ENCODE measurements around the gene AFAP1. TPM values are rescaled to one million over a fixed set of nuclear protein-coding genes. Genes with fewer than 3 reads are reported as not detected.

AFAP1 gene
- total RNA-seq, 1 donor from 2014 or later, result 31.9 TPM

DNA sequence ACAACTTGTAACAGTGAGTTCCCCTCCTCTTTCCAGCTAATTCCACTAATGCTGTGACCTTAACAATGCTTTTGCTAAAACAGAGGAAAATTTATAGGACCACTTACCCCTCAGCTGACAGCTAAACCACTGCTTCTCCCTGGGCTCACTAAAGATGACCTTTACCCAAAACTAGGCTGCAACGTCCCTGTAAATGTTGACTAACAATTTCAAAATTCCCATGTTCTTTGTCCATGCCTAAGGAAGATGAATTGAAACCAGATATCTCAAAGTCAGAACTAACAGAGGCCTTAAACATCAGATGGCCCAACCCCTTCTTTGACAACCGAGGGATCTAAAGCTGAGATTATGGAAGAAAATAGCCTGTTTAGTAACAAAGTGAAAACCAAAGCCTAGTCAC lies 32.5 kb downstream of the AFAP1 start:
- H3K27ac Mint-ChIP-seq, result peak overlapping the region; percentile 21
- H3K9me3 Mint-ChIP-seq (ENCODE audit: low read depth), result no peaks in the 10 kb centered on the region
- no peak overlapping the region for H3K4me3 Mint-ChIP-seq (ENCODE audit: low read depth)
- no peak for DNase-seq (ENCODE audit: low spot score, unreplicated experiment)
- H3K27me3 Mint-ChIP-seq, result no peaks in the 10 kb centered on the region
- H3K36me3 Mint-ChIP-seq (ENCODE audit: insufficient read depth), result no peaks in the 10 kb centered on the region
- peaks cover 34% of the 10 kb centered on the region for H3K4me1 Mint-ChIP-seq (ENCODE audit: low read depth)
- TF ChIP-seq CTCF (IDR thresholded peaks at IDR 0.05; ENCODE audit: unreplicated experiment), result no peak

DNA sequence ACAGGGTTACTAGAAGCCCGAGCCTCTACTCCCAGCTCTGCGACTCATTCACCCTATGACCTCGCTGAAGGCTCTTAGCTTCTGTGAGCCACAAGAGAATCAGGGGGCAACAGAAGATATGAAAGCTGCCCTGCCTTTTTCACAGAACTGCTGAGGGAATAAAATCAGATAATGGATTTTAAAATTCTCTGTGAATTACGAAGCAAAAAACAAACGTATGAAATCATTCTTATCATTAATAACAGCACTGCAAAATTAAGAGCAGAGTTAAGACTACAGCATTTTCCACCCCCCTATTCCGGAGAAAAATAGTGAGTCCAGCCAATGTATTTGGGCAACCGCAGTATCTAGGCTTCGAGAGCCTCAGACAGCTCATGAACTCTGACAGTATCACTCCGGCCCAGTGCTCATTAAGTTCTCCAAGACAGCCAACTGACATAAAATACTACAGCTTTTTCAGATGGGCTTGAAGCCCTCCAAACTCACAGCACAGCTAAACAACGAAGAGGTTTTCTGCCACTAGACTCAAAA lies 33.4 kb downstream of the AFAP1 start:
- Mint-ChIP-seq H3K27me3 (no peaks in the 10 kb centered on the region), H3K36me3 (ENCODE audit: insufficient read depth) (no peaks in the 10 kb centered on the region), H3K27ac (peak overlapping the region; percentile 71), H3K9me3 (ENCODE audit: low read depth) (no peaks in the 10 kb centered on the region), H3K4me3 (ENCODE audit: low read depth) (no peak overlapping the region), H3K4me1 (ENCODE audit: low read depth) (peaks cover 30% of the 10 kb centered on the region)
- TF ChIP-seq CTCF (IDR thresholded peaks at IDR 0.05; ENCODE audit: unreplicated experiment), result no peak
- DNase-seq (ENCODE audit: low spot score, unreplicated experiment), result no peak

DNA sequence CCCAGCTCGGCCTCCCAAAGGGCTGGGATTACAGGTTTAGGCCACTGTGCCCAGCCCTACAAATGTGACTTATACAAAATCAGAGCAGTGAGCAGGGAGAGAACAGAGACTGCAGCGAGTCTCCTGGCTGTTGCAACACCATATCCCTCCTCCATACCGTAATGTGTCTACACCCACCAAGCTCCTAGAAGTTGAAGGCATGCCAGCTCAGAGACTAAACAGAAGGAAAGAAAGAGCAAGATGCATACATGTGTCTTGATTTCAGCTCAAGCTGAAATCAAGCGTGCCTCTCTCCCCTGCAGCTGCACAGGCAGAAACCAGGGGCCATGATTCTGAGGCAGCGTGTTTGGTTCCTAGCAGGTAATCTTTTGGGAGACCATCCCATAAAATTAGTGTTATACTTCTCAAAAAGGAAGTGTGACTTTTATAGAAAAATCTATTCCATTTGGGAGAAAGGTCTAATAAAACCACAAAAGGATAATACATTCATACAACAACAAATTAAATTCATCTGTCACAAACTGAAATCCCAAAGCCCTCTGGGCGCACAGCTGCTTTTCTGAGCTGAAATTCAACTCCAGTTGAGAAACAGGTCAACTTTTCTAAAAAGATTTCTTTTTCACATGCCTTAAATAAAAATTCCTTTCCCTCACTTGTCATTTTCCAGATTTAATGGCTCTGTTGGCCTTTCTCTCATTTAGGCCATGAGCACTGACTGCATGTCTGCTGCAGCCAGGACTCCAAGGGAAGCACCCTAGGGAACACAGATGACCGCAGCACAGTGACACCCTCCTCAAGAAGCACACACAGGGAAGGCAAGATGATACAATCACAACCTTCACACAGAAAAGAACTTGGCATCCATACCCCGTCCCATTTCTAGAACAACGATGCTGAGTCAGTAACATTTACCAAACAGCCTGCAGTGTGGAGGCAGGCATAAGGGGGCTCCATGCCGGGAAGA lies 34.4 kb downstream of the AFAP1 start:
- Mint-ChIP-seq H3K27me3 (no peaks in the 10 kb centered on the region), H3K9me3 (ENCODE audit: low read depth) (no peaks in the 10 kb centered on the region), H3K27ac (peak overlapping the region; percentile 85), H3K36me3 (ENCODE audit: insufficient read depth) (no peaks in the 10 kb centered on the region), H3K4me1 (ENCODE audit: low read depth) (peaks cover 24% of the 10 kb centered on the region), H3K4me3 (ENCODE audit: low read depth) (no peak overlapping the region)
- no peak for TF ChIP-seq CTCF (IDR thresholded peaks at IDR 0.05; ENCODE audit: unreplicated experiment)
- DNase-seq (ENCODE audit: low spot score, unreplicated experiment), result no peak

DNA sequence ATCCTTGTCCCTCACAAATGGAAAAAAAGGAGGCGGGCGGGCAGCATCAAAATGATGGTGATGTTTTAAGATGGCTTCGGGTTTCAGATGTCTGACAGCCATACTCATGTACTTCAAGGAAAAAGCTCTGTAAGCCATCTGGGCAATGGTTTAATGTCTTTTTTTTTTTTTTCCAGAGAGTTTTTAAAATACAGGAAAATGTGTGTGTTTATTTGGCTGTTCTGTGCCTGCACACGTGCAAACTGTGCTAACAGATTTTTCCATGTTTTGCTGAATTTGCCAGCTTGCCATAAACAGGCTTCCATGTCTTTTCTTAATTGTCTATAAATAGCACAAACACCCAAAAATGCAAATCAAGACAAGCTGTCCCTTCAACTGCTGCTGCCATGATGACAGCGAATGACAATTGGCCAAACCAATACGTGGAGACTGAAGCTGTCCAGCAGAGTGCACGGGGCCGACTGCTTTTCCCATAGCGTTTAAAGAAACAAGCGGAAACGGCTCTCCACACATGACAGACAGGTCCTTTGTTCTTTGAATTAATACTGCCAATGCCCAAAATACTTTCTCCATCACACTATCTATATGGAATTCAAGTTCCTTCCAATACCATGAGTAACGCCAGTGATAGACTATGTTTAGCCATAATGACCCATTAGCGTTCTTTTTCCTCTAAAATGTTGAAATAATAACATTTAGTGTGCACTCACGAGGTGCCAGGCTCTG lies 35.7 kb downstream of the AFAP1 start:
- no peak for DNase-seq (ENCODE audit: low spot score, unreplicated experiment)
- Mint-ChIP-seq H3K27ac (peak overlapping the region; percentile 7), H3K9me3 (ENCODE audit: low read depth) (no peaks in the 10 kb centered on the region), H3K36me3 (ENCODE audit: insufficient read depth) (no peaks in the 10 kb centered on the region), H3K27me3 (no peaks in the 10 kb centered on the region), H3K4me1 (ENCODE audit: low read depth) (peaks cover 30% of the 10 kb centered on the region), H3K4me3 (ENCODE audit: low read depth) (no peak overlapping the region)
- no peak for TF ChIP-seq CTCF (IDR thresholded peaks at IDR 0.05; ENCODE audit: unreplicated experiment)

- Mint-ChIP-seq H3K27me3 (no peaks in the 10 kb centered on the region), H3K4me3 (ENCODE audit: low read depth) (no peak overlapping the region), H3K27ac (no peak overlapping the region), H3K9me3 (ENCODE audit: low read depth) (no peaks in the 10 kb centered on the region), H3K4me1 (ENCODE audit: low read depth) (peaks cover 30% of the 10 kb centered on the region), H3K36me3 (ENCODE audit: insufficient read depth) (no peaks in the 10 kb centered on the region)
- no peak for TF ChIP-seq CTCF (IDR thresholded peaks at IDR 0.05; ENCODE audit: unreplicated experiment)
- no peak for DNase-seq (ENCODE audit: low spot score, unreplicated experiment)
Observed at GRCh38 chr4:7902826-7903225, 36.8 kb downstream of the AFAP1 start.
